Neural progenitor cell (in vitro differentiated cells): ENCODE results near the gene ST6GALNAC1. TPM values are rescaled to one million over a fixed set of nuclear protein-coding genes. Genes with fewer than 3 reads are reported as not detected.
"Not testable (repeated sequence)": the region's sequence is repeated elsewhere in the genome, so short reads cannot be mapped to it uniquely, and the experiment has no call there.

ENCODE experiments used
- DNase-seq: peaks from one replicate; pipeline ENCODE4 v3.0.0-alpha.2; 2016; ENCODE audit warnings: low spot score
- H2AFZ ChIP-seq: fragments of 200-600 bp; sonication (generic); replicated peaks from 2 replicates; pipeline ENCODE4 v1.6.1; 2016; ENCODE audit warnings: antibody characterized with exemption
- H3F3A ChIP-seq: fragments of 200-600 bp; sonication (generic); 2 replicates; pipeline ENCODE4 v1.6.1; 2016; ENCODE audit warnings: antibody characterized with exemption, low read depth
- H3K27ac ChIP-seq: fragments of 200-600 bp; sonication (generic); 2 replicates; pipeline ENCODE4 v1.5.1; 2016; ENCODE audit warnings: mild to moderate bottlenecking
- H3K27me3 ChIP-seq: fragments of 200-600 bp; sonication (generic); 2 replicates; pipeline ENCODE4 v1.6.1; 2016; ENCODE audit warnings: mild to moderate bottlenecking, moderate library complexity
- H3K36me3 ChIP-seq: fragments of 200-600 bp; sonication (generic); 2 replicates; pipeline ENCODE4 v1.5.1; 2016
- H3K4me1 ChIP-seq: fragments of 200-600 bp; sonication (generic); 2 replicates; pipeline ENCODE4 v1.6.1; 2016; ENCODE audit warnings: mixed run types
- H3K4me2 ChIP-seq: fragments of 200-600 bp; sonication (generic); 2 replicates; pipeline ENCODE4 v1.6.1; 2016
- H3K4me3 ChIP-seq: fragments of 200-600 bp; sonication (generic); 2 replicates; pipeline ENCODE4 v1.5.1; 2016
- H3K79me2 ChIP-seq: fragments of 200-600 bp; sonication (generic); 2 replicates; pipeline ENCODE4 v1.6.1; 2016; ENCODE audit warnings: low read depth
- H3K9ac ChIP-seq: fragments of 200-600 bp; sonication (generic); 2 replicates; pipeline ENCODE4 v1.6.1; 2016
- H3K9me3 ChIP-seq: fragments of 200-600 bp; sonication (generic); 2 replicates; pipeline ENCODE4 v1.5.1; 2016; ENCODE audit warnings: low read depth
- H4K20me1 ChIP-seq: fragments of 200-600 bp; sonication (generic); 2 replicates; pipeline ENCODE4 v1.6.1; 2016; ENCODE audit warnings: low read depth
- H3K27ac Mint-ChIP-seq: 3 replicates; pipeline ENCODE4 v1.8.0; 2021; ENCODE audit warnings: mixed read lengths
- H3K27me3 Mint-ChIP-seq: 2 replicates; pipeline ENCODE4 v1.8.0; 2022; ENCODE audit warnings: low read depth, mild to moderate bottlenecking, inconsistent platforms, moderate library complexity, mixed read lengths; ENCODE audit not compliant: insufficient read depth
- H3K36me3 Mint-ChIP-seq: 3 replicates; pipeline ENCODE4 v1.8.0; 2021; ENCODE audit warnings: mixed read lengths
- H3K4me1 Mint-ChIP-seq: 3 replicates; pipeline ENCODE4 v1.8.0; 2021; ENCODE audit warnings: mixed read lengths
- H3K4me3 Mint-ChIP-seq: 3 replicates; pipeline ENCODE4 v1.8.0; 2021; ENCODE audit warnings: mild to moderate bottlenecking, moderate library complexity, mixed read lengths
- H3K9me3 Mint-ChIP-seq: 3 replicates; pipeline ENCODE4 v1.8.0; 2020; ENCODE audit warnings: mixed read lengths
- EZH2 ChIP-seq: fragments of 200-600 bp; sonication (generic); IDR thresholded peaks from 2 replicates; pipeline ENCODE4 v1.6.1; 2017; ENCODE audit warnings: antibody characterized with exemption, mild to moderate bottlenecking, moderate library complexity
- EZH2phosphoT487 ChIP-seq: fragments of 200-600 bp; sonication (generic); IDR thresholded peaks from 2 replicates; pipeline ENCODE4 v1.6.1; 2017; ENCODE audit warnings: antibody characterized with exemption
- total RNA-seq: library from RNA; depleted of rRNA; stranded (reverse); fragments of >200 nt; gene quantifications from 2 replicates; pipeline ENCODE4 v1.2.3, GENCODE V29; 2015; ENCODE audit warnings: low replicate concordance
- TF ChIP-seq, protein P1 (sequence below): fragments of 200-600 bp; sonication (generic); IDR thresholded peaks from 2 replicates; pipeline ENCODE4 v1.5.1; 2017; ENCODE audit warnings: antibody characterized with exemption, mild to moderate bottlenecking

ST6GALNAC1 gene
- total RNA-seq, 1 donor from 2014 or later: not detected

- H3K9ac ChIP-seq: no peak overlapping the region
- no peak for TF ChIP-seq EZH2
- no peak for TF ChIP-seq EZH2phosphoT487
- TF ChIP-seq, protein P1, sequence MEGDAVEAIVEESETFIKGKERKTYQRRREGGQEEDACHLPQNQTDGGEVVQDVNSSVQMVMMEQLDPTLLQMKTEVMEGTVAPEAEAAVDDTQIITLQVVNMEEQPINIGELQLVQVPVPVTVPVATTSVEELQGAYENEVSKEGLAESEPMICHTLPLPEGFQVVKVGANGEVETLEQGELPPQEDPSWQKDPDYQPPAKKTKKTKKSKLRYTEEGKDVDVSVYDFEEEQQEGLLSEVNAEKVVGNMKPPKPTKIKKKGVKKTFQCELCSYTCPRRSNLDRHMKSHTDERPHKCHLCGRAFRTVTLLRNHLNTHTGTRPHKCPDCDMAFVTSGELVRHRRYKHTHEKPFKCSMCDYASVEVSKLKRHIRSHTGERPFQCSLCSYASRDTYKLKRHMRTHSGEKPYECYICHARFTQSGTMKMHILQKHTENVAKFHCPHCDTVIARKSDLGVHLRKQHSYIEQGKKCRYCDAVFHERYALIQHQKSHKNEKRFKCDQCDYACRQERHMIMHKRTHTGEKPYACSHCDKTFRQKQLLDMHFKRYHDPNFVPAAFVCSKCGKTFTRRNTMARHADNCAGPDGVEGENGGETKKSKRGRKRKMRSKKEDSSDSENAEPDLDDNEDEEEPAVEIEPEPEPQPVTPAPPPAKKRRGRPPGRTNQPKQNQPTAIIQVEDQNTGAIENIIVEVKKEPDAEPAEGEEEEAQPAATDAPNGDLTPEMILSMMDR: no peak
- peaks cover 9% of the 10 kb centered on the region for H3K4me1 ChIP-seq
- H3K4me2 ChIP-seq: no peak overlapping the region
- Mint-ChIP-seq H3K36me3 (no peaks in the 10 kb centered on the region), H3K27me3 (peaks cover under 1% of the 10 kb centered on the region), H3K4me3 (no peak overlapping the region), H3K27ac (no peak overlapping the region), H3K9me3 (no peaks in the 10 kb centered on the region), H3K4me1 (peaks cover 10% of the 10 kb centered on the region)
- H4K20me1 ChIP-seq: no peaks in the 10 kb centered on the region
- H3K4me3 ChIP-seq: no peak overlapping the region
- H3K36me3 ChIP-seq: no peaks in the 10 kb centered on the region
- no peak overlapping the region for H3K27ac ChIP-seq
- no peaks in the 10 kb centered on the region for H3K79me2 ChIP-seq
- H3K9me3 ChIP-seq: no peaks in the 10 kb centered on the region
- DNase-seq: no peak
- H2AFZ ChIP-seq: no peak overlapping the region
- H3F3A ChIP-seq: no peaks in the 10 kb centered on the region
- H3K27me3 ChIP-seq: peaks cover 2% of the 10 kb centered on the region
Observed at GRCh38 chr17:76617838-76618237, 25.7 kb downstream of the ST6GALNAC1 start.

DNA sequence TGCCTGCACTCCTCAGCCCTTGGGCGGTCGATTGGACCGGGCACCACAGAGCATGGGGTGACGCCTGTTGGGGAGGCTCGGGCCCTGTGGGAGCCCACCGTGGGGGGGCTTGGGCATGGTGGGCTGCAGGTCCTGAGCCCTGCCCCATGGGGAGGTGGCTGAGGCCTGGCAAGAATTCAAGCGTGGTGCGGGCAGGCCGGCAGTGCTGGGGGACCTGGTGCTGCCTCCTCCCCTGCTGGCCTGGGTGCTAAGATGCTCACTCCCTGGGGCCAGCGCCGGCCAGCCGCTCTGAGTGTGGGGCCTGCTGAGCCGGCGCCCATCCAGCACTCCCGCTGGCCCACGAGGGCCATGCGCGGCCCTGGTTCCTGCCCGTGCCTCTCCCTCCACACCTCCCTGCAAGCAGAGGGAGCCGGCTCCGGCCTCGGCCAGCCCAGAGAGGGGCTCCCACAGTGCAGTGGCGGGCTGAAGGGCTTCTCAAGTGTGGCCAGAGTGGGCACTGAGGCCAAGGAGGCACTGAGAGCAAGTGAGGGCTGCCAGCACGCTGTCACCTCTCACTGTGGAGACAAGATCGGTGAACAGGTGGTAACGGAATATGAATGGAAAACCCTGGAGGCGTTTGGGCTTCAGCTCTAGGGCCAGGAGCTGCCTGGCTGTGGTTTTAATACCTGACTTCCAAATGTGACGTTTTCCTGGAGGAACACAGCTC is 28.5 kb downstream of the ST6GALNAC1 start:
- peaks cover 16% of the 10 kb centered on the region for H3K4me1 ChIP-seq
- H3F3A ChIP-seq: peaks cover 7% of the 10 kb centered on the region
- Mint-ChIP-seq H3K27ac (no peak overlapping the region), H3K36me3 (no peaks in the 10 kb centered on the region), H3K4me1 (peaks cover 27% of the 10 kb centered on the region), H3K27me3 (peaks cover 7% of the 10 kb centered on the region), H3K9me3 (peaks cover 3% of the 10 kb centered on the region), H3K4me3 (no peak overlapping the region)
- no peak overlapping the region for H2AFZ ChIP-seq
- H3K9ac ChIP-seq: no peak overlapping the region
- no peaks in the 10 kb centered on the region for H3K27me3 ChIP-seq
- no peaks in the 10 kb centered on the region for H3K79me2 ChIP-seq
- H3K27ac ChIP-seq: no peak overlapping the region
- no peak for DNase-seq
- H4K20me1 ChIP-seq: no peaks in the 10 kb centered on the region
- no peak overlapping the region for H3K4me3 ChIP-seq
- no peaks in the 10 kb centered on the region for H3K9me3 ChIP-seq
- TF ChIP-seq EZH2 (no peak), EZH2phosphoT487 (no peak)
- TF ChIP-seq, protein P1: no peak
- no peaks in the 10 kb centered on the region for H3K36me3 ChIP-seq
- H3K4me2 ChIP-seq: no peak overlapping the region

DNA sequence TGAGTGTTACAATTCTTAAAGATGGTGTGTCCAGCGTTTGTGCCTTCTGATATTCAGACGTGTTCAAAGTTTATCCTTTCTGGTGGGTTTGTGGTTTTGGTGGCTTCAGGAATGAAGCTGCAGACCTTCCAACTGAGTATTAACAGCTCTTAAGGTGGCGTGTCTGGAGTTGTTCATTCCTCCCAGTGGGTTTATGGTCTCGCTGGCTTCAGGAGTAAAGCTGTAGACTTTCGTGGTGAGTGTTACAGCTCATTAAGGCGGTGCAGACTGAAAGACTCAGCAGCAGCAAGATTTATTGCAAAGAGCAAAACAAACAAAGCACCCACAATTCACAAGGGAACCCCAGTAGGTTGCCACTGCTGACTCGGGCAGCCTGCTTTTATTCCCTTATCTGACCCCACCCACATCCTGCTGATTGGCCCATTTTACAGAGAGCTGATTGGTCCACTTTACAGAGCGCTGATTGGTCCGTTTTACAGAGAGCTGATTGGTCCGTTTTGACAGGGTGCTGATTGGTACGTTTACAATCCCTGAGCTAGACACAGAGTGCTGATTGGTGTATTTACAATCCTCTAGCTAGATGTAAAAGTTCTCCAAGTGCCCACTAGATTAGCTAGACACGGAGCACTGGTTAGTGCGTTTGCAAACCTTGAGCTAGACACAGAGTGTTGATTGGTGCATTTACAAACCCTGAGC is 29.3 kb downstream of the ST6GALNAC1 start:
- not testable (repeated sequence) for H3K79me2 ChIP-seq, H3K27ac ChIP-seq, H3K36me3 Mint-ChIP-seq, H3K4me3 ChIP-seq, DNase-seq, H4K20me1 ChIP-seq, H3K4me3 Mint-ChIP-seq, H3K27me3 ChIP-seq, H3K36me3 ChIP-seq, H3K9me3 Mint-ChIP-seq, H3F3A ChIP-seq, H3K27me3 Mint-ChIP-seq, H3K4me2 ChIP-seq, H3K9me3 ChIP-seq, H2AFZ ChIP-seq, H3K9ac ChIP-seq
- peaks cover 27% of the 10 kb centered on the region for H3K4me1 Mint-ChIP-seq
- peaks cover 16% of the 10 kb centered on the region for H3K4me1 ChIP-seq
- peak overlapping the region; percentile 8 for H3K27ac Mint-ChIP-seq
